RWPE1 (cell line): ENCODE results near the gene CTIF.

ENCODE experiments used
- CTCF ChIA-PET: fragments of 350-600 bp; sonication (Branson Sonifier 250); formaldehyde crosslinking; extraction: SDS; loops from one replicate; lab custom pipeline; 2021; lab: Yijun Ruan, JAX
- POLR2A ChIA-PET: fragments of 400-600 bp; formaldehyde crosslinking; extraction: SDS; loops from one replicate; lab custom pipeline; 2020; ENCODE audit warnings: antibody characterized with exemption; ENCODE audit not compliant: low non-redundant PET; lab: Yijun Ruan, JAX
- DNase-seq: peaks from one replicate; pipeline ENCODE4 v3.0.0; 2012; ENCODE audit warnings: low spot score
- H3K27ac ChIP-seq: fragments of 450-650 bp; 2 replicates; pipeline ENCODE4 v1.5.1; 2017
- TF ChIP-seq, protein P1 (sequence below): fragments of 450-650 bp; conservative IDR thresholded peaks from 2 replicates; pipeline ENCODE4 v1.5.1; 2017; ENCODE audit warnings: low read depth, mild to moderate bottlenecking

CTIF gene

GRCh38 chr18:48599391-48599790, 60.6 kb downstream of the CTIF start:
- ChIA-PET POLR2A (no interaction called here), CTCF (interaction anchor here (0.7 kb wide), 1 partner anchor 68 kb away, joined by 3 read pairs; no protein-coding TSS in a partner anchor)
- TF ChIP-seq, protein P1, sequence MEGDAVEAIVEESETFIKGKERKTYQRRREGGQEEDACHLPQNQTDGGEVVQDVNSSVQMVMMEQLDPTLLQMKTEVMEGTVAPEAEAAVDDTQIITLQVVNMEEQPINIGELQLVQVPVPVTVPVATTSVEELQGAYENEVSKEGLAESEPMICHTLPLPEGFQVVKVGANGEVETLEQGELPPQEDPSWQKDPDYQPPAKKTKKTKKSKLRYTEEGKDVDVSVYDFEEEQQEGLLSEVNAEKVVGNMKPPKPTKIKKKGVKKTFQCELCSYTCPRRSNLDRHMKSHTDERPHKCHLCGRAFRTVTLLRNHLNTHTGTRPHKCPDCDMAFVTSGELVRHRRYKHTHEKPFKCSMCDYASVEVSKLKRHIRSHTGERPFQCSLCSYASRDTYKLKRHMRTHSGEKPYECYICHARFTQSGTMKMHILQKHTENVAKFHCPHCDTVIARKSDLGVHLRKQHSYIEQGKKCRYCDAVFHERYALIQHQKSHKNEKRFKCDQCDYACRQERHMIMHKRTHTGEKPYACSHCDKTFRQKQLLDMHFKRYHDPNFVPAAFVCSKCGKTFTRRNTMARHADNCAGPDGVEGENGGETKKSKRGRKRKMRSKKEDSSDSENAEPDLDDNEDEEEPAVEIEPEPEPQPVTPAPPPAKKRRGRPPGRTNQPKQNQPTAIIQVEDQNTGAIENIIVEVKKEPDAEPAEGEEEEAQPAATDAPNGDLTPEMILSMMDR = no peak
- no peak overlapping the region for H3K27ac ChIP-seq
- DNase-seq = no peak

DNA sequence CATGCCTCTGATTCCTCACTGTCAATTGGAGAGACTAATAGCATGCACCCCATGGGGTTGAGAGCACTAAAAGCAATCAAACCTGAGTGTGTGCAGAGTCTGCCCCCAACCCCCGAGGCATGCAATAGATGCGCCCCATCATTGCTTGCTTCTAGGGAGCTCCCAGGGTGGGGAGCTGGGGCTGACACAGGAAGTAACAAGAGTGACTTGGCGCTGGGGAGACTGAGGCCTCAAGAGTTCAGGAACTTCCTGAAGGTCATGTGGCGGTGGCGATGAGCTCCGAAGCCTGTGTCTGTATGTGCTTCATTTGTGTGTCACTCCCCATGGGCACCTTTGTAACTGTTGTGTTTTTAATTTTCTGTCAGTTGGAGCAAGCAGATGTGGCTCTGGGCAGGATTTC, 61.2 kb downstream of the CTIF start:
- TF ChIP-seq, protein P1 = no peak
- DNase-seq = no peak
- POLR2A ChIA-PET = interaction anchor here (0.6 kb wide), 1 partner anchor 788 kb away, joined by 5 read pairs; no protein-coding TSS in a partner anchor
- CTCF ChIA-PET = interaction anchor here (0.7 kb wide), 1 partner anchor 67 kb away, joined by 3 read pairs; no protein-coding TSS in a partner anchor
- H3K27ac ChIP-seq = no peak overlapping the region

- no peak for DNase-seq
- TF ChIP-seq, protein P1 = no peak
- CTCF ChIA-PET = no interaction called here
- POLR2A ChIA-PET = interaction anchor here (0.6 kb wide), 1 partner anchor 789 kb away, joined by 5 read pairs; no protein-coding TSS in a partner anchor
- no peak overlapping the region for H3K27ac ChIP-seq
Measured at GRCh38 chr18:48600456-48601090, 61.7 kb downstream of the CTIF start.

GRCh38 chr18:48601343-48601742, 62.5 kb downstream of the CTIF start:
- TF ChIP-seq, protein P1 = no peak
- H3K27ac ChIP-seq = no peak overlapping the region
- DNase-seq = no peak
- CTCF ChIA-PET = no interaction called here
- POLR2A ChIA-PET = no interaction called here

DNA sequence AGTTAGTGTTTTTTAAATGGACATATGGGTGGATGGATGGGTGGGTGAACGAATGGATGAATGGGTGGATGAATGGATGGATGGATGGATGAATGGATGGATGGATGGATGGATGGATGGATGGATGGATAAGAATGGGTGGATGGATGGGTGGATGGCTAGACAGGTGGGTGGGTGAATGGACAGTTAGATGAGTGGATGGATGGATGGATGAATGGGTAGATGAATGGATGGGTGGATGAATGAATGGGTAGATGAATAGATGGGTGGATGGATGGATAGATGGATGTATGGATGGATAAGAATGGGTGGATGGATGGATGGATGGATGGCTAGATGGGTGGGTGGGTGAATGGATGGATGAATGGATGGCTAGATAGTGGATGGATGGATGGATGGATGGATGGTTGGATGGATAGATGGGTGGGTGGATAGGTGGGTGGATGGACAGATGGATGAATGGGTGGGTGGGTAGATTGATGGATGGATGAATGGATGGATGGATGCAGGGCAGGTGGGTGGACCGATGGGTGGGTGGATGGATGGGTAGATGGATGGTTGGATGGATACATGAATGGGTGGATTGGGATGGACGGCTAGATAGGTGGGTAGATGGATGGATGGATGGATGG, 64.0 kb downstream of the CTIF start:
- ChIA-PET POLR2A (no interaction called here), CTCF (no interaction called here)
- TF ChIP-seq, protein P1 = no peak
- DNase-seq = no peak
- no peak overlapping the region for H3K27ac ChIP-seq

GRCh38 chr18:48605408-48605845, 66.6 kb downstream of the CTIF start:
- no peak for DNase-seq
- ChIA-PET CTCF (no interaction called here), POLR2A (no interaction called here)
- TF ChIP-seq, protein P1 = no peak
- H3K27ac ChIP-seq = no peak overlapping the region
